PC-9 (cell line): ENCODE measurements around the gene SPAM1. TPM values are rescaled to one million over a fixed set of nuclear protein-coding genes. Genes with fewer than 3 reads are reported as not detected.

Source experiments
- BruUV-seq: library from RNA; stranded (reverse); fragments of 400-500 nt; replicated peaks from 2 replicates; lab custom pipeline; 2021; lab: Mats Ljungman, UMichigan
- CTCF ChIA-PET: fragments of 300-600 bp; sonication (Branson Sonifier 250); formaldehyde crosslinking; loops from one replicate; lab custom pipeline; 2022; ENCODE audit warnings: antibody characterized with exemption; lab: Charles Lee
- POLR2A ChIA-PET: fragments of 300-600 bp; sonication (Branson Sonifier 250); formaldehyde crosslinking; loops from one replicate; lab custom pipeline; 2022; ENCODE audit warnings: antibody characterized with exemption; ENCODE audit not compliant: unreplicated experiment; lab: Charles Lee
- DNase-seq, 2 experiments: peaks; one replicate each; pipeline versions ENCODE4 v3.0.0 to v3.0.0-alpha.2; 2015 to 2022; ENCODE audit warnings: mixed read lengths in 1 of 2
- H2AFZ ChIP-seq: fragments of 200-600 bp; sonication (generic); 2 replicates; pipeline ENCODE4 v1.8.1; 2017; ENCODE audit warnings: antibody characterized with exemption
- H3F3A ChIP-seq: fragments of 200-600 bp; sonication (generic); 2 replicates; pipeline ENCODE4 v1.8.1; 2017; ENCODE audit warnings: antibody characterized with exemption, mild to moderate bottlenecking, low read depth; ENCODE audit not compliant: insufficient read depth
- H3K27ac ChIP-seq: fragments of 200-600 bp; sonication (generic); 2 replicates; pipeline ENCODE4 v1.6.1; 2016; ENCODE audit warnings: mixed run types
- H3K27me3 ChIP-seq: fragments of 200-600 bp; sonication (generic); 2 replicates; pipeline ENCODE4 v1.6.1; 2016; ENCODE audit warnings: low read depth, mixed run types; ENCODE audit not compliant: insufficient read depth
- H3K36me3 ChIP-seq: fragments of 200-600 bp; sonication (generic); 2 replicates; pipeline ENCODE4 v1.6.1; 2016; ENCODE audit warnings: low read depth, mixed run types
- H3K4me1 ChIP-seq: fragments of 200-600 bp; sonication (generic); replicated peaks from 2 replicates; pipeline ENCODE4 v1.6.1; 2016; ENCODE audit warnings: mixed run types; ENCODE audit not compliant: insufficient read depth
- H3K4me2 ChIP-seq: fragments of 200-600 bp; sonication (generic); 2 replicates; pipeline ENCODE4 v1.6.1; 2017; ENCODE audit warnings: mixed run types
- H3K4me3 ChIP-seq: fragments of 200-600 bp; sonication (generic); 2 replicates; pipeline ENCODE4 v1.6.1; 2016; ENCODE audit warnings: mixed run types
- H3K79me2 ChIP-seq: fragments of 200-600 bp; sonication (generic); 2 replicates; pipeline ENCODE4 v1.6.1; 2017; ENCODE audit warnings: low read depth, mixed run types
- H3K9me2 ChIP-seq: fragments of 200-600 bp; sonication (generic); 2 replicates; pipeline ENCODE4 v1.8.1; 2017; ENCODE audit warnings: mild to moderate bottlenecking; ENCODE audit not compliant: insufficient read depth
- H3K9me3 ChIP-seq: fragments of 200-600 bp; sonication (generic); 2 replicates; pipeline ENCODE4 v1.8.1; 2016; ENCODE audit warnings: low read depth; ENCODE audit not compliant: insufficient read depth
- H4K20me1 ChIP-seq: fragments of 200-600 bp; sonication (generic); 2 replicates; pipeline ENCODE4 v1.8.1; 2017; ENCODE audit not compliant: insufficient read depth
- CTCF ChIP-seq: fragments of 200-600 bp; sonication (generic); conservative IDR thresholded peaks from 2 replicates; pipeline ENCODE4 v1.6.1; 2017; ENCODE audit warnings: mixed run types, antibody characterized with exemption, mild to moderate bottlenecking, moderate library complexity
- EZH2 ChIP-seq: fragments of 200-600 bp; sonication (generic); IDR thresholded peaks from 2 replicates; pipeline ENCODE4 v1.8.0; 2017; ENCODE audit warnings: antibody characterized with exemption, low read depth
- intact Hi-C: fragments of 100-400 bp; cut with micrococcal nuclease; formaldehyde crosslinking; loops from one replicate; pipeline ENCODE4 v1.10.0; 2022; ENCODE audit not compliant: unreplicated experiment
- total RNA-seq: library from RNA; stranded (reverse); gene quantifications from 2 replicates; pipeline ENCODE4 v1.2.3, GENCODE V29; 2021

SPAM1 gene
- total RNA-seq, 1 experiment from 2014 or later = not detected

GRCh38 chr7:123879628-123880027 is 45.4 kb upstream of the SPAM1 start:
- intact Hi-C loops = no loop called here
- H3K9me2 ChIP-seq = no peaks in the 10 kb centered on the region
- no TSS peak for BruUV-seq

DNA sequence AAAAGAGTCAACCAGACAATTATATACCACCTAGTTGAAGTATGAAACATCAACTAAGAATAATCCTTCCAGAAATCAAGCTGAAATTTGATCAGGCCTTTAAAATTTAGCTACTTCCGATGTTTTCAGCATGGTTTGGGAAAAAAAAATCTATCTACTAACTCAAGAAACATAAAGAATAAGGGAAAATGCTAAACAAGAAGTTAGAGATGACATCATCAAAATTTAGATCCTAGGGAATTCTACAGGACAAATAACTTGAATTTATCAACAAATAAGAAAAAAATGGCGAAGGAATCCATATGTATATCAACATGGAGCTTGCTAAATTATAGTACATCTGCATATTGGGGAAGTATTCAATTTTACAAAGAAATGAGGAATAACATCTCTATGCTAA is 43.7 kb upstream of the SPAM1 start:
- no peaks in the 10 kb centered on the region for H3K9me3 ChIP-seq
- no peaks in the 10 kb centered on the region for H3K79me2 ChIP-seq
- DNase-seq = no peak
- no peaks in the 10 kb centered on the region for H3F3A ChIP-seq
- no peak overlapping the region for H3K27ac ChIP-seq
- H3K4me3 ChIP-seq = no peak overlapping the region
- H4K20me1 ChIP-seq = no peaks in the 10 kb centered on the region
- ChIA-PET POLR2A (no interaction called here), CTCF (no interaction called here)
- TF ChIP-seq CTCF = no peak
- TF ChIP-seq EZH2 = no peak
- no peaks in the 10 kb centered on the region for H3K9me2 ChIP-seq
- intact Hi-C loops = no loop called here
- no peak overlapping the region for H2AFZ ChIP-seq
- H3K27me3 ChIP-seq = no peaks in the 10 kb centered on the region
- no TSS peak for BruUV-seq
- H3K36me3 ChIP-seq = no peaks in the 10 kb centered on the region
- H3K4me1 ChIP-seq = no peaks in the 10 kb centered on the region
- no peak overlapping the region for H3K4me2 ChIP-seq

More at GRCh38 chr7:123879628-123880027, 45.4 kb upstream of the SPAM1 start:
- no peaks in the 10 kb centered on the region for H3K4me1 ChIP-seq
- H3K36me3 ChIP-seq = no peaks in the 10 kb centered on the region
- no peaks in the 10 kb centered on the region for H3K27me3 ChIP-seq
- ChIA-PET CTCF (no interaction called here), POLR2A (no interaction called here)
- TF ChIP-seq EZH2 (no peak), CTCF (no peak)
- no peaks in the 10 kb centered on the region for H4K20me1 ChIP-seq
- H3K4me2 ChIP-seq = no peak overlapping the region
- no peak overlapping the region for H2AFZ ChIP-seq
- H3K4me3 ChIP-seq = no peak overlapping the region
- H3F3A ChIP-seq = no peaks in the 10 kb centered on the region
- no peaks in the 10 kb centered on the region for H3K79me2 ChIP-seq
- H3K9me3 ChIP-seq = no peaks in the 10 kb centered on the region
- H3K27ac ChIP-seq = no peak overlapping the region
- no peak for DNase-seq

- H4K20me1 ChIP-seq = no peaks in the 10 kb centered on the region
- no peak overlapping the region for H3K4me2 ChIP-seq
- H3K27me3 ChIP-seq = no peaks in the 10 kb centered on the region
- no peak overlapping the region for H2AFZ ChIP-seq
- TF ChIP-seq EZH2 = no peak
- TF ChIP-seq CTCF = no peak
- no peaks in the 10 kb centered on the region for H3K9me3 ChIP-seq
- no peaks in the 10 kb centered on the region for H3F3A ChIP-seq
- H3K4me1 ChIP-seq = no peaks in the 10 kb centered on the region
- intact Hi-C loops = no loop called here
- BruUV-seq = no TSS peak
- no peaks in the 10 kb centered on the region for H3K36me3 ChIP-seq
- no peaks in the 10 kb centered on the region for H3K9me2 ChIP-seq
- no peaks in the 10 kb centered on the region for H3K79me2 ChIP-seq
- no peak for DNase-seq
- H3K4me3 ChIP-seq = no peak overlapping the region
- ChIA-PET CTCF (no interaction called here), POLR2A (no interaction called here)
- H3K27ac ChIP-seq = no peak overlapping the region
These were observed 41.9 kb upstream of the SPAM1 start for GRCh38 chr7:123883154-123883553.
